Stimulated activated CD4-positive, alpha-beta T cell treated with anti-CD3 and anti-CD28 coated beads, TNF-alpha, amount 100 ng/mL, for 24 hours (primary cell): ENCODE data around the gene EIF2D.
"Not testable (repeated sequence)": the region's sequence is repeated elsewhere in the genome, so short reads cannot be mapped to it uniquely, and the experiment has no call there.

ENCODE experiments used
- DNase-seq, 3 experiments: peaks; one replicate each; pipeline ENCODE4 v3.0.0-alpha.2; 2020; ENCODE audit warnings: low read depth in 3 of 3

The EIF2D gene

GRCh38 chr1:206635978-206636345, 23.7 kb upstream of the EIF2D start:
- no peak for DNase-seq

DNA sequence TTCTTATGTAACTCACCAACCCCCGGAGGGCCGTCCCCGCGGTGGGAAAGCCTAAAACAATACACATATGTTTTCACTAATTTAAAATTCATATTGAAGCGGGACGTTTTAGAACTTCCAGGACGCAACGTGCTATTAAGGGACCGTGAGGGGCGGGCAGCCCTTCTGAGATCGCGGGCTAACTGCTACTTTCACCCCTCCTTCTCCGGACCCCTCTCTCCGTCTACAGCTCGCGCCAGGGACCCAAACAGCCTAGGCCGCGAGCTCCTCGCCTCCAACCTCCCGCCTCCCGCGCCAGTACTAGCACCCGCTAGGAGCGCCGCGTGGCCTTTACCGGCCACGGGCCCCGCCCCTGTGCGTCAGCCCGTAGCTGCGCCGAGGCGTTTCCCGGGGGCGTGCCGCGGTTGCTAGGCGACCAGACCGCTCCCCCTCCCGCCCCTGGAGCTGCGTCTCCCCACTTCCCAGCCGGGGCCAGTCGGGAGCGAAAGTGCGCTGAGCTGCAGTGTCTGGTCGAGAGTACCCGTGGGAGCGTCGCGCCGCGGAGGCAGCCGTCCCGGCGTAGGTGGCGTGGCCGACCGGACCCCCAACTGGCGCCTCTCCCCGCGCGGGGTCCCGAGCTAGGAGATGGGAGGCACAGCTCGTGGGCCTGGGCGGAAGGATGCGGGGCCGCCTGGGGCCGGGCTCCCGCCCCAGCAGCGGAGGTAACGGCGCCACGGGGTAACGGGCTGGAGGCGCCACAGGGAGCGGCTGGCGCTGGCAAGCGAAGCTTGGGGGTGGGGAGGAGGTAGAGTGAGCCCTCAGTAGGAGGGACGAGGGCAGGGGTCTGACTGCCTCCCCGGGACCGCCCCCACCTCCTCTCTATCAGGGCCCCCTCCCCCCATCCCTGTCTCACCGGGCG, 23.1 kb upstream of the EIF2D start, which contains the start of gene DYRK3:
Gene DYRK3, plus strand, starts transcription at position 457 of the 898 bp plus-strand sequence. Its CDS starts 168 bp downstream, at position 625.
- DNase-seq = peak; percentile 81 to 93 (median 87)

DNA sequence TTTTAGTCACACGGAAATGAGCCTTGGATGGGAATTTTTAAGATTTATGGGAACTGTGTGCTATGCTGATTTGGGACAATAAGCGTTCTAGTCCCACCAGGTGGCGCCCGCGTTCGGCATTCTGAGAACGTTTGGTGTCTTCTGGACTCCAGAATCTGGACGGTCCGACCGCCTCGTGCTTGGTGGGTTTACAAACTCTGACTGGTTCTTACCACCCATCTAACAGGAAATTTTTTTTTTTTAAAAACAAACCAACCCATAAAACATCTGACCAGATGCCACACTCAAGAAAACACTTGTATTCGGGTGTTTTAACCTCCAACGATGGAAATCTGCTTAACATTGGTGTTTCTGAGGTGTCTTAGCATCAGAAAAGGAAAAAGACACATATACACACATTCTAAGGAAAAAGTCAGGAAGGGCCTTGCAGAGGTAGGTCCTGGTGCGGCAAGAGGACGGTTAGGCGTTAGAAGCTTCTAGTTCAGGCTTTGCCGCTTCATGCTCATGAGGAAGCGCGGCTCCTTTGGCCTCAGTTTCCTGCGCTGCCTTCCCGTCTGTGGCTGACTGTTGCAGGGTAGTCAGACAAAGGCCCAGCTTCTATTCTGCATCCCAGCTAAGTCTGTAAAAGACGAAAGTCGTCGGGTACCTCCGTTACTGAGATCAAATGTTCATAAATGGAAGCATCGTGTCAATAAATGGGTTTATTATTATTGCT, 22.3 kb upstream of the EIF2D start:
- peak; percentile 42 to 77 (median 63) for DNase-seq

GRCh38 chr1:206633708-206634121, 21.4 kb upstream of the EIF2D start:
- no peak for DNase-seq

DNA sequence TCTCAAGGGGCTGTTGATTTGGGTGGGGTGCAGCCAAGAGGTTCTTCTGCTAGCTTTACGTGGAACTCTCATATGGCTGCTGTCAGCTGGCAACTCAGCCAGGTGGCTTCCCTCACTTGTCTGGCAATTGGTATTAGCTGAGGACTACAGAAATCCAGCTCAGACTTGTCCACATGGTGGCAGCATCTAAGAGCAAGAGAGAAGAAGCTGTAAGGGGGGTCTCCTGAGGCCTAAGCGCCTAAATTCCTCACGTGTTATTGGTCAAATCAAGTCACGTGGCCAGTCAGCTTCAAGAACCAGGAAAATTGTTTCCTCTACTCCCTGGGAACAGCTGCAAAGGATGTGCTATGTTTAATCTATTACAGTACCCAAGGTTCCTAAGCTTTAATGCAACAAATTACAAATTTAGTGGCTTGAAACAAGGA, 18.8 kb upstream of the EIF2D start:
- no peak for DNase-seq

DNA sequence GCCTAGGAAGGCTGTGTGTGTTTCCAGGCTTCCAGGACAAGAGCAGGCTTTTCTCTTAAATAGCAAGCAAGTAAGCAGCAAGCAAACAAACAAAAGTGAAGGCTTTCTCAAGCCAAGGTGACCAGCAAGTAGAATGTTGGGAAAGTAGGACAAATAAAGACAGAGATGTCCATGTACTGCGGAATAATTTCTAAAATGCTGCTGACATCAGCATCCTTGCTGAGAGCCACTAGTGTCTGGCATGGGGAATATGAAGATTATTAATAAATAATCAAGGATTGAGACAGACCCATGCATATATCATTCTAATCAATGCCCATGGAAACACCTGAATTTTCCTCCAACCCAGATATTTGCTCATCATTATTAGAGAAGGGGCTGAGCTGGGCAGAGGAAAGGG, 16.7 kb upstream of the EIF2D start:
- no peak for DNase-seq

- not testable (repeated sequence) for DNase-seq
Measured at GRCh38 chr1:206626396-206626795, 14.1 kb upstream of the EIF2D start.

DNA sequence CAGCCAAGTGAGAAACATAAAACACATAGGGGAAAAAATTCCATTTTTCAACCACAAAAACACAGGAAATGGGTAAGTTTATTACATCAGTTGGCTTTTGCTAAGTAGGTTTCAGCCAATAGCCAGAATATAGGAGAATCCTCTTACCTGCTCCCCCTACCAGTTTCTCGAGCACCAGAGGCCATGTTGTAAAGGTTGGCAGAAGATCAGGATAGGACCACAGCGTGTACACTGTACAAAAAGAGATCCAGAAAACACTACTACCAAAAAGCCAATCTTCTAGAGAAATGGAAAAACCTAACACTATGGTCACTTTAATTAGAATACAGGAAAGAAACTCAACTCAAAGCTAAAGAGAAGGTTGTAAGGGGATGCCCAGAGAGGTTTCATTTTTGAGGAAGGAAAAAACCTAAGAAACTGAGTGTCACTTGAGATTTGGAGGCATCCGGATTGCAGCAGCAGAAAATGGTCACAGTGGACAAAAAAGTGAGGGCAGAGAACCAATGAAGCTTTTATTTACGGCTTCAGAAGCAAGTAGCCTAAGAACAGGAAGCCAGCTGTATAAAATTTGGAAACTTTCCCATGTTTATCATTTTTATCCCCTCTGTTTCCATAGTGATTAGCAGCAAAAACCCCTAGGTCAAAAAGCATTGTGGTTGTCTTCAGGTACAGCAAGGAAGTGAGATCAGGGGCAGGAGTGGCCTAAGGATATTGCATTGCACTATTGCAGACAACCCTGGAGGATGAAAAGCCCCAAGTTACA, 2.9 kb downstream of the EIF2D start:
- no peak for DNase-seq

GRCh38 chr1:206608108-206608698, 4.1 kb downstream of the EIF2D start:
- DNase-seq = peak in 2 of 3 experiments; percentile 52 to 54

GRCh38 chr1:206606867-206607266, 5.4 kb downstream of the EIF2D start:
- DNase-seq = no peak

- no peak for DNase-seq
Measured at GRCh38 chr1:206604861-206605260, 7.4 kb downstream of the EIF2D start.

DNA sequence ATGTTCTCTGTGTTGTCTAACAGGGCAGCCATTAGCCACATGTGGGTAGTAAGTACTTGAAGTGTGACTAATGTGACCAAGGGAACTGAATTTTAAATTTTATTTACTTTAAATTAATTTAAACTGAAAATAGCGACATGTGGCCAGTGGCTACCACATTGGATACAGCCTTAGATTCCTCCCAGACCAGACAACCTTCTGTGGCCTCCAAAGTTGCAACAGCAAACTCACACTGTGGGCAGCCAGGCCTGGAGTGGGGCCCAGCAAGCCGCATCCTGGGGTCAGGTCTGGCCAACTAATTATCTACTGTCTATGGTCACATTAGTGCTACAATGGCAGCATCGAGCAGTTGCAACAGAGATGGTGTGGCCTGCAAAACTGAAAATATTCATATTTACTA, 11.7 kb downstream of the EIF2D start:
- no peak for DNase-seq

GRCh38 chr1:206596319-206596666, 16.0 kb downstream of the EIF2D start:
- DNase-seq = no peak

GRCh38 chr1:206595581-206596318, 16.5 kb downstream of the EIF2D start:
- no peak for DNase-seq

DNA sequence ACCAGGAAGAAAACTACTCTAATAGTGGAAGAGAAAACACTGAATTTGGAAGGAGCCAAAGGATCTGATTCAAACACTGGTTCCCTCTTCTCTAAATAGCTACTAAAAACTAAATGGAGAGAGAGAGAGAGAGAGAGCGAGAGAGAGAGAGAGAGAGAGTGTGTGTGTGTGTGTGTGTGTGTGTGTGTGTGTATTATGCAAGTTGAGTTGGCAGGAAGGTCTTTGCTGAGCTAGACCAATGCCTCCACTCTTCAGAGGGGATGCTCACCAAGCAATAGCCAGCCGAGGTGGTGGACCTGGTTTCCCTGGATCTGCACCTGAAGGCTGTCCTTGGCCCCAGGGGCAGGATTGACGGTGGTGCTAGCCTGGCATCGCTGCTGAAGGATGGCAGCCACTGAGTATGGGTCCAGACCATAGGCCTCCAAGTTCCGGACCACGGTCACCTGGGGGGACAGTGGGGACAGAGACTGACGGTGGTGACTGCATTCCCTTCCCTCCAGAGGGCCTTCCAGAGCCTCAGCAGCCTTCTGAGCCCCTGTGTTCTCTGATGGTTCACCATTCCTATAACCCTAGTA, 18.8 kb downstream of the EIF2D start:
- DNase-seq = no peak

DNA sequence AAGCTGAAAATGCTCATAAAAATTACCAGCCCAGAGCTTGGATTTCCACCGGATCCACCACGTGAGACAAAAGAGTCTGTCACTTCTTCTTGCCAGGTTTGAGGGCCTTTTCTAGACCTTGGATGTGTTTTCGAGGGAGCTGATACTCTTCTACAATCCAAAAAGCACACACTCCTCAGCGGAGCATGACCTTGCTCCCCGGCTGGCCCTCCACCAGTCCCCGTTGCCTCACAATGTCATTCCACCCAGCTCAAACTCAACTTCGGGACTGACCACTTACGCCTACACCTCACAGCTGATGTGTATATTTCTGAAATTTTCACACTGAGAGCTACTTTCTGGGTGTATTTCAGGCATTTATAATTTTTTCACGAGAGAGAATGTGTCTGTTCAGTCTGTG, 20.6 kb downstream of the EIF2D start:
- no peak for DNase-seq

- no peak for DNase-seq
Measured at GRCh38 chr1:206591226-206591625, 21.0 kb downstream of the EIF2D start.

DNA sequence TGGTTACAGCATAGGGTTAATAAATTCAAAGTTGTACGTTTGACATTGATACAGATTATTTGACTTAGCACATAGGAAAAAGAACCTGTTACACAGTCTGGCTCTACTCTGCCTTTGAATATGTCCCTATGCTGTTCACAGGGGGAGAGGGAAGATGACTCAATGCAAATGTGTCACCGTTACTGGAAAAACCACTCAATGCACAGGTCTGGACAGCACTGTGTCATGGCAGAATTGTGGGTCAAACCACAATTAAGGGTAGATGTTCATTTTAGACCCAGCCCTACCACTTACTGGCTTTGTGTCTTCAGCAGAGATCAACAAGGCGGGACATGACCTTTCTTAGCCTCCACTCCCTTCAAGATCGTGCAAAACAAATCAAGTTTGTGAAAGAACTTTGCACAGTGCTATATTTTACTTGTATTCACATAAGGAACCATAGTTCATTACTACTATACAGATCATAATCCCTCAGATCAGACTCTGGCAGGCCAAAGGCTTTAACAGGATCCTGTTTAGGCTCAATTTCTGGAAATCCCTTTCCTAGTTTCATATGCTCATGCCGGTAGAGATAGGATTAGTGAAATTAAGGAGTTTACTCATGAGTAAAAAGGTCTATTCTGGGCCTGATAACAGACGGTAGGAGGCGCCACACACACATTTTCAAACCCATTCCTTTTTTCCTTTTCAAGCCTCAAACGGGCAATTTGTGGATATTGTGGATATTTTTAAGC, 22.1 kb downstream of the EIF2D start:
- peak; percentile 41 to 57 (median 43) for DNase-seq

DNA sequence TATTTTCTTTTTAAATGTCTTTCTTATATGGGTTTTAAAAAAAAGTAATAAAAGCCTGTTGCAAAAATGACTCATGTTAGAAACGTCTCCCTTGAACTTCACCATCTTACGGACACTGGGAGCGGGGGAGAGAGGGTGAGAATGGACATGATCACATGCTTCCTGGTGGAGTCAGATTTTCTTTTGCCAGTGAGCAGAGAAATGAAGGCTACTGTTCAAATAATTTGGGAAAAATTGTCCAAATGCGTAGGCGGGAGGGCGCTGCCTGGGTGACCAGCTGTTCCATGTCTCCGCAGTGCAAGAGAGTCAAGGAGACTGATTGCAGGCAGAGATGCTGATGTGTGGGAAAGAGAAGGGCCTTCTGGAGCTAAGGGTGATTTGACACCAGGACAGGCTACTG, 23.1 kb downstream of the EIF2D start:
- no peak for DNase-seq

- DNase-seq = no peak
Measured at GRCh38 chr1:206588492-206588891, 23.8 kb downstream of the EIF2D start.
